NCI-H774 (cell line): Measurements from ENCODE around the gene KLK11.
"Not testable (repeated sequence)": the region's sequence is repeated elsewhere in the genome, so short reads cannot be mapped to it uniquely, and the experiment has no call there.

Experiments
- DNase-seq: peaks from one replicate; lab custom pipeline; 2025; lab: John Stamatoyannopoulos, UW

The KLK11 gene

DNA sequence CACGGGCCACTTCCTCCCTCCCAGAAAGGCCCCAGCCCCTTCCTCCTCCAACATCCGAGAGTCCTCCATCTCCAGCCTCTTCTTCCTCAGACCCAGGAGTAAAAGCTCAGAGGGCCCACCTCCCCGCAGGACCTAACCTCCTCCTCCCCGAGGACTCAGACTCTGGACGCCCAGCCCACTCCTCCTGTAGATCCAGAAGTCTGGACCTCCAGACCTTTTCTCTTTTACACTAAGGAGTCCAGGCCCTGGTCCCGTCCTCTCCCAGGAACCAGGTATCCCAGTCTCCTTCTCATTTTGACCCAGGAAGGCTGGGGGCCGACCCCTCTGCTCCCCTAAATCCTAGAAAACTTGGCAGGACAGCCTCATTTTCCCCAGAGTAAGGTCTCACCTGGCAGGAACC lies 23.1 kb downstream of the KLK11 start:
- DNase-seq, result no peak

DNA sequence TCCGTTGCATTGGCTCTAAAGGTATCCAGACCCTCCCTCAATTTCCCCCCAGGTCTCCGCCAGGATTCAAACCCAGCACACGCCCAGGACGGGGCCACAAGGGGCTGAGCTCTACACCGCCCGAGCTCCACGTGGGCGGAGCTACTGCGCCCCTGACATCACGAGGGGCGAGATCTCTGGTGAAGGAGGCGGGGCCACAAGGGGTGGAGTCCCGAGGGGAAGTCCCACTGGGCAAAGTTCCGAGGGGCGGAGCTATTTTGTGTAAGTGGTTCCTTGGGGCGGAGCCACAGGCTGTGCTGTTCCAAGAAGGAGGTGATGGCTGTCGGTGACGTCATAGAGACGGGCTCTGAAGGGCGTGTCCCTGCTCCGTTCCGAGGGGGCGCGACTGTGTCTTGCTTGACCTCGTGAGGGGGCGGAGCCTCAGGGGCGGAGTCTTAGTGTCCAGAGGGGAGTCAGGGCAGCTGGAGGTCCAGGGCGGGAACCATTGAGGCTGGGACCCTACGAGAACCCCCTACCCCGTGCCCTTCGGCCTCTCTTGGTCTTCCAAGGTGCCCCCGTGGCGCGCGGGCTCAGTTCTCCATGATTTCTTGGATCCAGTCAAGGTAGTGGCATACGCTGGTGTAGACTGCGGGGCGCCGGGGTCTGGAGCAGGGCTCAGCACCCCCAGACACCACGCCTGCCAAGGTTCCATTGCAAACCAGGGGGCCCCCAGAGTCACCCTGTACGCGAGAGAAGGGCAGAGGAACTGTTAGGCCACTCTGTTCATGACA lies 23.7 kb downstream of the KLK11 start:
- peak; percentile 9 for DNase-seq

DNA sequence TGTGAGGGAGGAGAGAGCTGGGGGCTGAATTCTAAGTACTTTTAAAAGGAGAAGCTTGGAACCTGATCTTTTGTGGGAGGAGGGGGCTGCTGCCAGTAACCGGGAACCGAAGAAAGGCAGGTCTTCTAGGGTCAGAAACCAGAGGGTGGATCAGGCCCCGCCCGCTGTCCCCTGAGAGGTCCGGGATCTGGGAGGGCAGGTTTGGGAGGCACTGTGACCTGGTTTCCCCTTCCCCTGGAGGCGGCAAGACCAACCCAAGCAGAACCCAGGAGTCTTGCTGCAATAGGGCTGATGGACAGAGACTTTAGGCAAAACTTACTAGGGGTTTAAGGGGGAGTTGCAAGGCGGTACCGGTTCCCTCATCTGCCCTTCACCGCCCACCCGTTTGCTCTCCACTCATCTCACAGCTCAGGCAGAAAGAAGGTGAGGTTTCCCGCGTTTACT lies 24.3 kb downstream of the KLK11 start:
- DNase-seq, result no peak

DNA sequence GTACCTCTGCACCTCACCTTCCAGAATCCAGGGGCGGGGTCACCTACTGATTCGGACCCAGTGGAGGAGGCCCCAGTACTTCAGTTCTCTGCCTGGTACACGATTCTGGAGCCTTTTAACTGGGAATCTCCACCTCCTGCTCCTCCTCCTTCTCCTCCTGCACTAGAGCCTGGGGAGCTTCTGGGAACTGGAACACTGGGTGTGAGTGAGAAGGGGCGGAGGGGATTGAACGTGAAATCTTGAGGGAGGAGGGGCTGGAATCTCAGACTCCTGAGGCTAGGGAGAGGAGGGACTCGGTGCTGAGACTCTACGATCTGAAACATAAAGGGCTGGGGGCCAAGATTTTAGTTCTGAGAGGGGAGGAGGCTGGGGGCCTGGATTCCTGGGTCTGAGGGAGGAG lies 24.9 kb downstream of the KLK11 start, which contains the start of gene KLK8:
Gene KLK8 (minus strand): TSS at position 90 of the 400 bp plus-strand sequence. CDS start 437 bp downstream, outside the sequence.
- no peak for DNase-seq

DNA sequence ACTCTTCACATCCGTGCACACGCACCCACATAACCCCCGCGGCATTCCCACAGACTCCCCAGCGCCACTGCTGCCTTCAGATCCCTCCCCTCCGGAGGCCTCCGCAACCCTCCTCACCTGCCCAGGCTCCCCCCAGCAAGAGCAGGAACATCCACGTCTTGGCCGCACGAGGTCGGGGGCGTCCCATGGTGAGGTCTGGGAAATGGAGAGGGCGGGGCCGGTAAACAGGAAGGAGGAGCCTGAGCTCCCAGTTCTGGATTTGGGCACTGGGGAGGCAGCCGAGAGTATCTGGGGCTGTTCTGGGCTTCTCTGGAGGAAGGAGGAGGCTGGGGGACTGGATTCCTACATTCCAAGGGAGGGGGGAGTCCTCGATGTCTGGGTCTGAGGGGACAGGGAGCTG lies 25.4 kb downstream of the KLK11 start:
- DNase-seq, result no peak

DNA sequence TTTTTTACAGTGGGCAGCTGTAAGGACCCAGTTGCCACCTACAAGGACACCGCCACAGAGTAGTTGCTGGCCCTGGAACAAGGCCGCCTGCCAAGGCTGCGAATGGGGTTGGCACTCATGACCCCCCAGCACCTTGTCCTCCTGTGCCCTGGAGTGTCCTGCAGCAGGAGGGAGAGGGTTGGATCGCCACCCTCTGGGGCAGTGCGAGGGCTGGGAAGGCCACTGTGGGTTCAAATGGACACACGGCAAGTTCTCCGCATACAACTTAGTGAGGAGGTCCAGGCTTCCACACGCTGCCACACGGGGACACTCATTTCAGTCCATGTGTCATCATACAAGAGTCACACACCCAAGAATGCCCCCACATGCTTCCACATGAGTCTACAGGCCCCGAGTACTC lies 26.0 kb downstream of the KLK11 start:
- DNase-seq, result no peak

DNA sequence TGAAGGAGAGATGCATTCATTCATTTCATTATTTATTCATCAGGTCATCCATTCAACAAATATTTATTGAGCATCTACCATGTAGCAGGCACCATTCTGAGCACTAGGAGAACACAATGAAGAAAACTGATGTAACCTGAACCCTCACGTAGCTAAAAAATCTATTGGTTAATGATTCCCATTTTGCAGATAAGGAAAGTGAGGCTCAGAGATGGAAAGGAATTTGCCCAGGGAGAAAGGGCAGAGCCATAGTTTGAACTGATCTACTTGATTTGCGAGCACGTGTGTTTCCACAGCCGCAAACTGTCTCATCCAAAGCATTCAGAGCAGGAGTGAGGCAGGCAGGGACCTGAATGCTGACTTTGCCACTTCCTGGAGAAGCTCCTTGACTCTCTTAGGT lies 27.7 kb downstream of the KLK11 start:
- no peak for DNase-seq

DNA sequence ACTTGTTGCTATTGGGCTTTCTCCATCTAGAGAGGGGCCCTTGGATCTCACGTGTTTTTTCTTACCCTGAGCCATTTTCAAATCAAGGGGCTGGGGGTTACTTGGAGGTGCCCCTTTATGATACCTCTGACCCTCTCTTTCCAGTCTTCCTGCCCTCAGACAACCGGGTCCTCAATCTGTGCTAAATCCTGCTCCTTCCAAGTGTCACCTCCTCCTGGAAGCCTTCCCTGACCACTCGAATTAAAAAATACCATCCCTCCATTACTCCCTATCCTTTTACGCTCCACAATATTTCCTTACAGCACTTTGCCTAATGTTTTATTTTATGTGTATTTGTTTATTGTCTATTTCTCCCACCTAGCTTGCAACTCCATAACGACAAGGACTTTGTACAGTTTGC lies 28.4 kb downstream of the KLK11 start:
- no peak for DNase-seq

DNA sequence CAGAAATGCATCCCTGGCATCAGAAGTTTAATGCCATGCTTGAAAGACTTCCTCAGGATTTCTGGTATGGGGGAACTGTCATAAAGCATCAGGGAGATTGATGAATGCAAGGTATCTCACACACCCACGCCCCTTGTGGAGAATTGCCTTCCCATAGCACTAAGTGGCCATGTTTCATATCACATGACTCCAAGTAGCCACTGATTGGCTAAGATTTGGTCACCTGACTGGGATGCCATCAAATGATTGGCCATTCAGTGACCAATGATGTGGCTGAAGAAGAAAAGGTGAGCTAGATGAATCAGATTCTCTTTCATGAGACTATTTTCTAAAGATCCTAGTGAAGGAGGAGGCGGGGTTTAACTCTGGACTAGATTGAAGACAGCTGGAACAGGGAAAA lies 32.3 kb downstream of the KLK11 start:
- DNase-seq, result no peak

DNA sequence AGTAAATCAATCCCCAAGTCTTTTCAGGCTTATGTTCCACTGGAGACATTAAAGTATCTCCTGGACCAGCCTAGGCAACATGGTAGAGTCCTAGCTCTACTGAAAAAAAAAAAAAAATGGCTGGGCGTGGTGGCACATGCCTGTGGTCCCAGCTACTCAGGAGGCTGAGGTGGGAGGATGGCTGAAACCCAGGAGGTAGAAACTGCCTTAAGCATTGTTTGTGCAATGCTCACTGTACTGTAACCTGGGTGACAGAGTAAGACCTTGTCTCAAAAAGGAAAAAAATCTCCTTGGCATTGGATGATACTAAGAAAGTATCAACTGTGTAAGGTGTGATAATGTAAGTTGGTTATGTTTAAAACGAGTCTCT lies 33.8 kb downstream of the KLK11 start:
- DNase-seq, result no peak

DNA sequence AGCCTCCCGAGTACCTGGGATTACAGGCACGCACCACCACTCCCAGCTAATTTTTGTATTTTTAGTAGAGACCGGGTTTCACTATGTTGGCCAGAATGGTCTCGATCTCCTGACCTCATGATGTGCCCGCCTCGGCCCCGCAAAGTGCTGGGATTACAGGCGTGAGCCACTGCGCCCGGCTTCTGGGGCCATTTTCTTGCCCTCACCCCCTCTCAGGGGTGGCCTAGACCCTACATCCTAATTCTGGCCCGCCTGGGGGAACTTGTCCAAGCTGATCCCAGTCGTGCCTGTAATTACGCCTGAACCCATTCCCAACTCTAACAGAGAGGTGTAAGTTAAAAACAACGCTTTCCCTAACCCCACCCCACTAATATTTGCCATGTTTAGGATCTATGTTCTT lies 42.0 kb downstream of the KLK11 start:
- not testable (repeated sequence) for DNase-seq

DNA sequence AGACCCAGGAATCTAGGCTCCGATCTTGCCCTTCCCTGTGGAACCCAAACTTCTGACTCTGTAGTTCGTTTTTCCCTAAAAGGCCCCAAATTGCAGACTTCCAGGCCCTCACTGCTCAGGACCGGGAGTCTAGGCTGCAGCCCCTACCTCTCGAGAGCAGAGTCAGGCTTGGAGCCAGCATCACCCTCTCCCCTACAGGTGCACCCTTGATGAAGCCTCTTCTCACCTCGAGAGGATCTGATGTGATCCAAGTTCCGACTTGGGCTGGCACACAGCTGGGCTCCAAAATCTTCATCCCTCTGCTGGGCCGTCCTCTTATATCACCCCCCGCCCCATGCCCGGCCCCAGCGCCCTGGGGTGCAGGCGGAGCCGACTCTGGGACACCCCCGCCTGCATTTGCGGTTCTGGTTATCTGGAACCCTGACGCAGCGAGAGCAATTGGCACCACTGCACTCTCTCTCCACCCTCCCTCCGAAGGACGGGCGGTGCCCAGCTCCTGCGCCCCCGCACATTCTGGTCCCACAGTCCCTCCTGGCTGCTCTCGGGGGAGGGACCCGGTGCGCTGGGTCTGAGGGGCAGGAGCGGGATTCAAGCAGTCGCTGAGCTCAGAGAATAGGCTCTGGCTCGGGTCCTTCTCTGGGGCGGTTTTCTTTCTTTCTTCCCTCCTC lies 42.7 kb downstream of the KLK11 start, which contains the start of gene KLK7:
Gene KLK7 (minus strand): TSS at position 293 of the 668 bp plus-strand sequence. CDS start 1,518 bp downstream, outside the sequence.
- DNase-seq, result no peak

DNA sequence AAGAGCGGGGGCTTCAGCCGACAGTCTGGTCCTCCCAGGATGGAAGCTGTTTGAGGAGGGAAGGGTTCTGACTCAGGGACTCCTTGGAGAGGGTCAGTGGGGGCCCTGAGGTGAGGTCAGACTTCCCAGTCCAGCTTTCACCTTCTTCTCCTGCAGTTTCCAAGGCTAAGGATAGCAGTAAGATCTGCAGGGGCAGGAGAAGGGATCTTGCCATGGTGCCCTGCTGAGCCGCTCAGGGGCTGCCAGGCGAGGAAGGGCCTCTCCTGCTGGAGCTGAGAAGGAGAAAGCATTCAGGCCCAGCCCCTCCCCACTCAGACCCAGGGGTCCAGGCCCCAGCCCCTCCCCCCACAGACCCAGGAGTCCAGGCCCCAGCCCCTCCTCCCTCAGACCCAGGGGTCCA lies 44.2 kb downstream of the KLK11 start:
- DNase-seq, result no peak

DNA sequence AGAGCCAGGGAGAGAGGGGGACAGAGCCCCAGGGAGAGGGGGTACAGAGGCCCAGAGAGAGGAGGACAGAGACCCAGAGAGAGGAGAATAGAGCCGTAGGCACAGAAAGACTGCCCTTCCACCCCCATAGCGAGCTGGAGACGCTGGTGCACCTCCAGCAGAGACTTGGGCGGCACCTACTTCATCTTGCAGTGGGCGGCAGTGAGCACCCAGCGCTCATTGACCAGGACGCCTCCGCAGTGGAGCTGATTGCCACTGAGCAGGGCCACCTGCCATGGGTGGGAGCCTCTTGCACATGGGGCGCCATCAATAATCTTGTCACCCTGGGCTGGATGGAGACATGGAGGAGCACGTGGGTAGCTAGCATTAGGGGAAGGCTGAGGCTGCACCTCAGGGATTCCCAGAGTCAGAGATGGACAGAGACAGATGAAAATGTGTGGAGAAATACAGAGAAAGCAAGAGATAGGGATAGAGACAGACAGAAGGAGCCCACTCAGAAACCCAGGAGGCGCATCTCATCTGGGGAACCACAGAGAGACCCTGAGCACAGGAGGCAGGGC lies 44.7 kb downstream of the KLK11 start:
- DNase-seq, result no peak

DNA sequence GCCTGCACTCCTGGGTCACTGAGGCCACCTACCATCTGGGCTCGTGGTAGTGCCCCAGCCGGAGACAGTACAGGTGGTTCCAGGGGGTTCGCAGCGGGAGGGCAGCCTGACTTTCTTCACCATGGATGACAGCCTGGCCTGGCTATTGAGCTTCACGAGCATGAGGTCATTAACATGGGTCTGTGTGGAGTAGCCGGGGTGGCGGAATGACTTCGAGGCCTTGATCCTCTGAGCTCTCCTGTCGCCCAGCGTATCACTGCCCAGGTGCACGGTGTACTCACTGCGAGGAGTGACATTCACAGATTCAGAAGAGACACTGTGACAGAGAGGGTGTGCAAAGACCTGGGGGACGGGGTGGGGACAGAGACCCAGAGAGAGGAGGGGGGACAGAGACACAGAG lies 46.2 kb downstream of the KLK11 start:
- no peak for DNase-seq

DNA sequence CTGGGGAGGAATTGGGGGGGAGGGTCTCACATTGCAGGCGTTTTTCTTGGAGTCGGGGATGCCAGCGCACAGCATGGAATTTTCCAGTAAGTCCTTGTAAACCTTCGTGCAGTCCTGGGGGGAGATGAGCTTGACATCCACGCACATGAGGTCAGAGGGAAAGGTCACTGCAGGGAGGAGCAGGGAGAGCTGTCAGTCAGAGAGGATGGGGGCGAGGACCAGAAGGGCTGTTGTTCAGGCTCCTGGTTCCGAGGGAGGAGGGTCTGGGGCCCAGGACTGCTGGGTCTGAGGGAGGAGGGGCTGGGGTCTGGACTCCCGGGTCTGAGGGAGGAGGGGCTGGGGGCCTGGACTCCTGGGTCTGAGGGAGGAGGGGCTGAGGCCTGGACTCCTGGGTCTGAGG lies 46.7 kb downstream of the KLK11 start:
- DNase-seq, result no peak

DNA sequence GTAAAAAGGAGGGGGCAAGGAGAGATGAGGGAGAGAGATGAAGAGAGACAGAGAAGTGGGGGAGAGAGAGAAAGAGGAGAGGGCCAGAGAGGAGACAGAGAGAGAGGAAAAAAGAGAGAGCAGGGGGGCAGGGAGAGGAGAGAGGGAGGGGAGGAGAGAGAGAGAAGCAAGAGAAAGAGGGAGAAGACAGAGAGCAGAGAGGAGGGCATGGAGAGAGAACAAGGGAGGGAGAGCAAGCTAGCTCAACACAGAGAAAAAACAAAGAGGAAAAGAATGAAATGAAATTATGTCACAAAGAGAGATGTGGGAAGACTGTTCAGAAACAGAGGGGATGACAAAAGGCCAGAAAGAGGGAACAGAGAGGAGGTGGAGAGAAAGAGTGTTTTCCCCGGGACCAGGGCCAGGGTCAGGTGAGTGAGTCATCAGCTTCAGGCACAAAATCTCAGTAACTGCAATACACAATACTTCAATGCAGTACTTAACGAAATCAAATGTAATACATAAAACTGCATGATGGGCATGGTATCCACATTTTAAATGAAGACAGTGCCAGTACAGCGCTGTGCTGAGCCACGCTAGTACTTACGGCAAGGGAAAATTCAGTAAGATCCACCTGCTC lies 47.5 kb downstream of the KLK11 start:
- no peak for DNase-seq

DNA sequence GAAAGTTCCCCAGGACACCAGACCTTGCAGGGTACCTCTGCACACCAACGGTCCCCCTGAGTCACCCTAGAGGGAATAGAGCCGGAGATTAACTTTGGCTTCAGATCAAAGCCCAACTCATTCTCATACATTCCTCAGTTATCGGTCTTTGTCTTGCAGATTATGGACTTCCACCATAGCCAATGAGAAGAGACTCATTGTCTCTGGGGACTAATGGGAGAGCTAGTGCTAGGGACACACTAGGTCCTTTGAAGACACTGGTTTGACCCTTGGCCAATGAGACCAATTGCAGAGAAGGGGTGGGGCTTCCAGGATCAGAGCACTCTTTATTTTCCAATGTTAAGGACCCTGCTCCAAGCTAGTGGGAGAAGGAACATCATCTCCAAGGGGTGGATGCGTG lies 48.8 kb downstream of the KLK11 start:
- no peak for DNase-seq

DNA sequence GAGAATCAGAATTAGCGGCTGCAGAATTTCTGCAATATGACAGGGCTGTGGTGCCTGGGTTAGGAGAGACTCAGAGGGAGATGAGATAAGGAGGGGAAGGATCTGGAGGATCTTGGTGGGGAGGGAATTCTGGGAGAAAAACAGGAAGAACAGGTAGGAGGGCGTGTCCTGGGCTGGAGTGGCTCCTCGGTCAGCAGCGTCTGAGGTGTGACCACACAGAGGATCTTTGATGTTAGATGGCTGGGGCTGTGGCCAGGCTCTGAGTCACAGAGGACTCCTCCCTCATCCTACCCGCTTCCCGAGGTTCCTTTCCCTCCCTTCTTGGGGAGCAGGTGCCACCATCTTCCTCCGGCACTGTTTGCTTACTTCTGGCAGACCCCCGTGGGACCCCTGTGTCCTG lies 50.6 kb downstream of the KLK11 start:
- DNase-seq, result no peak

DNA sequence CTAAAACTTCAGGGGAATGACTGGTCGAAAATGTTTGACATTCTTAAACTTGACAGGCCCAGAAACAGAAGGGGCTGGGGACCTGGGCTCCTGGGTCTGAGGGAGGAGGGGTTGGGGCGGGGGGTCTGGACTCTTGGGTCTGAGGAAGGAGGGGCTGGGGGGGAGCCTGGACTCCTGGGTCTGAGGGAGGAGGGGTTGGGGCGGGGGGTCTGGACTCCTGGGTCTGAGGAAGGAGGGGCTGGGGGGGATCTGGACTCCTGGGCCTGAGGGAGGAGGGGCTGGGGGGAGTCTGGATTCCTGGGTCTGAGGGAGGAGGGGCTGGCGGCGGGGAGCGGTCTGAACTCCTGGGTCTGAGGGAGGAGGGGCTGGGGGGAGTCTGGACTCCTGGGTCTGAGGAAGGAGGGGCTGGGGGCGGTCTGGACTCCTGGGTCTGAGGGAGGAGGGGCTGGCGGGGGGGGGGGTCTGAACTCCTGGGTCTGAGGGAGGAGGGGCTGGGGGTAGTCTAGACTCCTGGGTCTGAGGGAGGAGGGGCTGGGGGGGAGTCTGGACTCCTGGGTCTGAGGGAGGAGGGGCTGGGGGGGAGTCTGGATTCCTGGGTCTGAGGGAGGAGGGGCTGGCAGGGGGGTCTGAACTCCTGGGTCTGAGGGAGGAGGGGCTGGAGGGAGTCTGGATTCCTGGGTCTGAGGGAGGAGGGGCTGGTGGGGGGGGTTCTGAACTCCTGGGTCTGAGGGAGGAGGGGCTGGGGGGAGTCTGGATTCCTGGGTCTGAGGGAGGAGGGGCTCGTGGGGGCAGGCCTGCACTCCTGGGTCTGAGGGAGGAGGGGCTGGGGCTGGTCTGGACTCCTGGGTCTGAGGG lies 51.5 kb downstream of the KLK11 start:
- no peak for DNase-seq

DNA sequence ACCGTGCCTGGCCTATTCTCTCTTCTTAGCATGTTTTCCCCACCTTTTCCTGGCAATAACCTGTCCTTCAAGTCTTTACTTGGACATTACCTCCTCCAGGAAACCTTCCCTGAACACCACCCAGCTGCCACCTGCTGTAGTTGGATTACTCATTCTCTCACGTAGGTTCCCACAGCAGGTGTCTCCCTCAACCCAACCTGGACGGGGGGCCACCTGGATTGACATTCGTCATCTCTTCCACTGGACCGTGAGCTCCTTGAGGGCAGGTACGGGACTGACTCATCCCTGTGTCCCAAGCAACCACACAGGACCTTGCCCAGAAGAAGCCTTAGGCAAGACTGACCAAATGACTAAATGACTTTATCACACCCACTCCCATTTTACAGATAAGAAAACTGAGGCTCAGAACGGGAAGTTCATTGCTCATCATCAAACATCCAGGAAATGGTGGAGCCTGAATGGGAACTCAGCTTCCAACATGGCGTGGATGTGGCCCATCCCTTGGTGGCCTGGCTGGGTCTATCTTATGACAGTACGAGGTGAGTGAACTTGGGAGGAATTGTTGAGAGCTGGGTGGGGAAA lies 53.5 kb downstream of the KLK11 start:
- DNase-seq, result no peak
